Measurements from ENCODE around the gene HTR3E. TPM values are rescaled to one million over a fixed set of nuclear protein-coding genes. Genes with fewer than 3 reads are reported as not detected.

The HTR3E gene
- total and polyA plus RNA-seq, 2 of the 13 experiments (the other 11 are each of a cell fraction or from before 2014, with no cell fraction given) = not detected

- TF ChIP-seq ZNF407 (CRISPR knock-in tag; IDR thresholded peaks at IDR 0.05; ENCODE audit: not compliant biosample characterization) = peak; percentile 62
- TF ChIP-seq SETDB1 (CRISPR knock-in tag; IDR thresholded peaks at IDR 0.05; ENCODE audit: borderline replicate concordance) = peak; percentile 61; the same call in 1 of the 2 replicates
- no peak for TF ChIP-seq ZNF260 (CRISPR knock-in tag; IDR thresholded peaks at IDR 0.05; ENCODE audit: borderline replicate concordance, low read depth)
- TF ChIP-seq FOXP1 (IDR thresholded peaks at IDR 0.05) = no peak
- no peak for TF ChIP-seq FOXP1 (CRISPR knock-in tag; IDR thresholded peaks at IDR 0.05)
- TF ChIP-seq ZNF24 (IDR thresholded peaks at IDR 0.05) = no peak
- peak; percentile 88 for TF ChIP-seq NFRKB (IDR thresholded peaks at IDR 0.05)
- TF ChIP-seq, protein P1, sequence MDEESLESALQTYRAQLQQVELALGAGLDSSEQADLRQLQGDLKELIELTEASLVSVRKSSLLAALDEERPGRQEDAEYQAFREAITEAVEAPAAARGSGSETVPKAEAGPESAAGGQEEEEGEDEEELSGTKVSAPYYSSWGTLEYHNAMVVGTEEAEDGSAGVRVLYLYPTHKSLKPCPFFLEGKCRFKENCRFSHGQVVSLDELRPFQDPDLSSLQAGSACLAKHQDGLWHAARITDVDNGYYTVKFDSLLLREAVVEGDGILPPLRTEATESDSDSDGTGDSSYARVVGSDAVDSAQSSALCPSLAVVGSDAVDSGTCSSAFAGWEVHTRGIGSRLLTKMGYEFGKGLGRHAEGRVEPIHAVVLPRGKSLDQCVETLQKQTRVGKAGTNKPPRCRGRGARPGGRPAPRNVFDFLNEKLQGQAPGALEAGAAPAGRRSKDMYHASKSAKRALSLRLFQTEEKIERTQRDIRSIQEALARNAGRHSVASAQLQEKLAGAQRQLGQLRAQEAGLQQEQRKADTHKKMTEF (CRISPR knock-in tag; IDR thresholded peaks at IDR 0.05) = peak; percentile 88; the same call in 1 of the 2 replicates
- 0 out of 2 replicates have a peak, but pooled peaks have one; percentile 53 for TF ChIP-seq ZNF749 (CRISPR knock-in tag; IDR thresholded peaks at IDR 0.05; ENCODE audit: borderline replicate concordance)
- TF ChIP-seq BCLAF1 (IDR thresholded peaks at IDR 0.05) = no peak
- TF ChIP-seq ZNF34 (CRISPR knock-in tag; IDR thresholded peaks at IDR 0.05; ENCODE audit: borderline replicate concordance) = no peak
- TF ChIP-seq KLF15 (CRISPR knock-in tag; IDR thresholded peaks at IDR 0.05; ENCODE audit: borderline replicate concordance) = no peak
- peak; percentile 60 for TF ChIP-seq ZNF124 (CRISPR knock-in tag; IDR thresholded peaks at IDR 0.05)
- peak; percentile 94 for TF ChIP-seq MYC (CRISPR knock-in tag; IDR thresholded peaks at IDR 0.05; ENCODE audit: borderline replicate concordance)
Observed at GRCh38 chr3:184135149-184135910, 38.5 kb downstream of the HTR3E start, which contains the start of gene EIF2B5 (continued).

Data from HepG2 (cell line).